NK-92 treated with Interleukin-12 subunit alpha and Interleukin-12 subunit beta, amount 100 ng/mL, for 24 hours (cell line): ENCODE measurements around the gene TMC1.
A peak's percentile ranks its signal among the peaks of the same experiment; 100 is the strongest.

Experiments used
- DNase-seq: peaks from one replicate; lab custom pipeline; 2025; lab: John Stamatoyannopoulos, UW

Gene TMC1

DNA sequence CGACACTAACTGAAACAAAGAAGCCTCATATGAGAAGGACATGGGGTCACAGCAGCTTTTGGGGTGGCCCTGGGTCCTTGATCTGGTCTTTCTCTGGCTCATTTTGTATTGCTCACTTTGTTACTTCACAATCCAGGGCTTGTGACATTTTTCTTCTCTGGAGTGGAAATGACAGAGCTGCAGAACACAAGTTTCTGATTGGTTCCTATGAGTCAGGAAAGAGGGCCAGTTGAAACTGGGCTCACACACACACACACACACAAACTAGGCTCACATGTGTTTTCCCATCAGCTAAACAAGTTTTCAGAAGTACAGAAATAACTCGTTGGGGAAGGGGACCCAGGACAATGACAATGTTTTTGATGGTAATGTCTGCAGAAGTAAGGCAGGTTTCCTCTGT is 54.3 kb downstream of the TMC1 start:
- DNase-seq = no peak

DNA sequence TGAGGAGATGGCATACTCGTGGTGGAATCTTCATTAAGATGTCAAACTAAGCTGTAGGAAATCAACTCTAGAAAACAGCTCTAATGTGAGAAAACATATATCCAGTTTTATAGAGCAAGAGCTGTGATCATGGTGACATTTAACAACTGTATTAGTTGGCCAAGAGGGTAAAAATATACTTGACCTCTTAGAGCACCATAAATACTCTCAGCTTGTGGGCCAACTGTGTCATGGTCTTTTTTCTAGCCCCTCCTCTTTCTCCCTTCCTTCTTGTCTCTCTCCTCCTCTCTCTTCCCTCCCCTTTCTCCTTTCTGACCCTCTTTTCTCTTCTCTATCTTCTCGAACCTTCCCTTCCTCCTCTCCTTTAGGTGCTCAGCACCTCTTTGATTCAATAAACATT is 54.7 kb downstream of the TMC1 start:
- DNase-seq = no peak

DNA sequence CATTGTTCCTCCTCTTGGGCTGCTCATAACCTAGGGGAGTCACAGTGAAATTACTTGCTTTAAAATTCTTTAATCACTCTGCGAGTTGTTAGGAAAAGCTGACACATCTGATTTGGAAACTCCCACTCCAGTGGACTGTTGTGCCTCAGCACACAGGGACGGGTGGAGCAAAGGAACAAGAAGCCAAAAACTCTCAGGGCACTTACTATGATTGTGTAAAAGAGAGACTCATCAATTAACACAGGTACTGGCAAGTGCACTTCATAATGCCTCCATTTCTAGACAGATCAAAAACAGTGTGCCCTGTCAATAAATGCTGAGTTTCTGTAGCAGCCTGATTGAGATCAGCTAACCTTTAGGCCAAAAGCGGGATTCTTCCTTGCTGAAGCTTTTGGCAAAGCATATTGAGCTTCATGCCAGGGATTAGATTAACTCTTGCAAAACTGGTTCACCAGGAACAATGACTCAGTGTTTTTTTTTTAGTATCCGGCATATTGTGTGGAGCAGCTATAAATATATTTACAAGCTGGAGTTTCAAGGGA is 55.9 kb downstream of the TMC1 start:
- DNase-seq = no peak

DNA sequence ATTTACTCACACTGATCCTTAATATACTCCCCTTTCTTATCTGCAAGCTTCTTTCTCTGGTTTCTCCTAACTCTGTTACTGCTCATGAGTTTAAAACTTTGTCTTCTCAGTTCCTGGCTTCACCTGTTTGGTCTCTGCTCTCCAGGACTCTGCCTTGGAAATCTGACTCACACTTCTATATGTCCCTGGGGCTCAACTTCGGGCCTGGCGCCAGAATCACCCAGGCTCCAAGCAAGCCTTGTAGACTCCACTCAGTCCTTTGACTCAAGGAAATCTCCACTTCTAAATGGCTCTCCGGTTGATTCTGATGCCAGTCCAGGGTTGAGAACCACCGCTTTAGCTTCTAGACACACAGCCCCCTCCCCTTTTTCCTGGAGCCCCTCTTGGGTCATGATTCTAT is 57.8 kb downstream of the TMC1 start:
- DNase-seq = no peak

DNA sequence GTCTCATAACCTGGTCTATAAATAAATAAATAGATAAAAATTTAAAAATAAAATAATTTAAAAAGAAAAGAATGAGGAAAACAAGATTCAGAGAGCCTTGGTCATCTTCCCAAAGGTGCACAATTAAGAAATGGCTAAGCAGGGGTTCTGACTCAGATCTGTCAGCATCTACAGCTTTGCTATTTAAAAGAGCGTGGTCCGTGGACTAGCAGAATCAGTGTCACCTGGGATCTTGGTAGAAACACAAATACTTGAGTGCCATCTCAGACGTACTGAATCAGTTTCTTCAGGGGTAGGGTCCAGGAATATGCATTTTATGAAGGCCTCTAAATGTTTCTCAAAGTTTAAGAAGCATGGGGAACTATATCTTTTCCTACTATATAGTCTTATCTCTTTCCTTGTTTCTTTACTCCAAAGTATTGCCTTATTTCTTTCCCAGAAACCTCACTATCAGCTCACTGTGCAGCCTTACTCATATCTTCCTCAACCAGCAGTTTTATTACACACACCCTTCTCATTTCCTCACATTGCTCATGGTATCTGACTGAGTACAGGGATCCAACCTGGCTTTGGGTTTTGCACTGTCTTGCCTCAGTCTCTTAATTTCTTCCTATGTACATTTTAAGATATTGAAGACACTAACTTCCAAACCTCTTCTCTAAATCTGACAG is 58.6 kb downstream of the TMC1 start:
- DNase-seq = no peak

DNA sequence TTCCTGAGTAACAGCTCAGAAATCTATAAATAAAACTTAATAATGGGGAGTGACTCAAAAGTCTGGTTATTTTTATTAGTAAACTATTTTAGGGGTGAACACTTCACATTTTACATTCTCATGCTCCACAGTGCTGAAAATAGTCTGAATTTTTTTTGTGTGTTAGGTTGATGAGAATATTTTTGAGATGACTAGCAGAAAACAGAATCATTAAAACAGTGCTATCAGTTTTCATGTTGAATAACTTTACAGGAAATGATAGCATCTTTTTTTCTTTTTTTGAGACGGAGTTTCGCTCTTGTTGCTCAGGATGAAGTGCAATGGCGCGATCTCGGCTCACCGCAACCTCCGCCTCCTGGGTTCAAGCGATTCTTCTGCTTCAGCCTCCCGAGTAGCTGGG is 60.3 kb downstream of the TMC1 start:
- no peak for DNase-seq

DNA sequence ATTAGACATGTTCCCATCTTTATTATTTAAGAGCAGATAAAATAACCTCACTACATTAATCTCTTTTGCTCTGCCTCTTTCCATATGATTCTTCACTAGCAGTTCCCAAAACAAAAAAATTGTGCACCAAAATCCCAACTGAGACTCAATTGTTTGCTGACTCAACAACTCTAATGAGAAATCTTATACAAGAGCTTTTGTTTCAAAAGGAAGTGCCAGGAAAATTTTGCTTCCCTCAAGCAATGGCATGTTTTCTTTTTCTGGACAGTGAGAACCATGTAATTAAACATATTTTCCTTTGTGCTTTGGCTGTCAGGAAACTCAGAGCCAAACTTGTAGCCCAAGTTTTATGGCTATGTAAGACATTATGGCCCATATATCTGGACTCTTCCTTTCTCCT is 62.0 kb downstream of the TMC1 start:
- DNase-seq = no peak

DNA sequence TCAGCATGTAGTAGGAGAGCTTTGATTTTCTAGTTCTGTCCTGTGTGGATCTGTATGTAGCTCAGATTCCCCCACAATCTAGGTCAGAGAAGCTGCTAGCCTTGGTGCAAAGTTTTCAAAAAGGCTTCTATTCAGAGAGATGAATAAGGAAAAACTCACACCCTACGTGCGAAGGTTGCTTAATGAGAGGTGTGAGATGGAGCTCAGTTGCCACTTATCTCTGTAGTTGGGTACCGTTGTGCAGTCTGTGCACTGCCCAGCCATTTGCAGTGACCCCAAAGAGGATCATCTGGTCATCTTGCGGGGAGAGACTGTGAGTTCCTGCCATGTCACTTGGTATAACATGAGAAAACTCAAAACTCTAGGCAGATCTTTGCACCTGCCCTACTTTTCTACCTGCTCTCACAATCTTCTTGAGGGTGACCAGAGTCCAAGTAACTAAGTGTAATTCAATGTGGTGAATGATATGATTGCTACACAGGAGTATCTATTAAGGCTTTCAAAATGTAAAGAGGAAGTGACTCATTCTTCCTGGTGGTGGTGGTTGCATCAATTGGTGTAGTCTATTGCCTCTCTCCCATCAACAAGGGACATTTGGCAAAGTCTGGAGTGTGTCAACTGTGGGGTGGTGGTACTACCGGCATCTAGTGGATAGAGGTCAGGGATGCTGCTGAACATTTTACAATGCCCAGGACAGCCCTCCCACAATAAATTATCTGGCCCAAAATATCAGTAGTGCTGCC is 65.2 kb downstream of the TMC1 start:
- DNase-seq = peak; percentile 40

DNA sequence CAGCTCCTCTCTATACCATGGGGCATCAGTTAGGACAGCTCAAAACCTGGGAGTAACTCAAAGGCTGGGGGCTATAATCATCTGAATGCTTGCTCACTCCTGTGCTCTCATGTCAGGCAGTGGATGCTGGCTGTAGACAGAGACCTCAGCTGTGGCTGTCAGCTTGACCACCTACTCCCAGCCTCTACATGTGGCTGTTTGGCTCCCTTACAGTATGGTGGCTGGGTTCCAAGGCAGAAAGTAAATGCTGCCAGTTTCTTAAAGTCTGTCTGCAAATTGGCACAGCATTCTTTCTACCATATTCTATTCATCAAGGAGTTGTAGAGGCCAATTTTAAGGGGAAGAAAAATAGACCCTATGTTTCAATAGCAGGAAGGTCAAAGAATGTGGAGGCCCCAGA is 66.9 kb downstream of the TMC1 start:
- DNase-seq = no peak

DNA sequence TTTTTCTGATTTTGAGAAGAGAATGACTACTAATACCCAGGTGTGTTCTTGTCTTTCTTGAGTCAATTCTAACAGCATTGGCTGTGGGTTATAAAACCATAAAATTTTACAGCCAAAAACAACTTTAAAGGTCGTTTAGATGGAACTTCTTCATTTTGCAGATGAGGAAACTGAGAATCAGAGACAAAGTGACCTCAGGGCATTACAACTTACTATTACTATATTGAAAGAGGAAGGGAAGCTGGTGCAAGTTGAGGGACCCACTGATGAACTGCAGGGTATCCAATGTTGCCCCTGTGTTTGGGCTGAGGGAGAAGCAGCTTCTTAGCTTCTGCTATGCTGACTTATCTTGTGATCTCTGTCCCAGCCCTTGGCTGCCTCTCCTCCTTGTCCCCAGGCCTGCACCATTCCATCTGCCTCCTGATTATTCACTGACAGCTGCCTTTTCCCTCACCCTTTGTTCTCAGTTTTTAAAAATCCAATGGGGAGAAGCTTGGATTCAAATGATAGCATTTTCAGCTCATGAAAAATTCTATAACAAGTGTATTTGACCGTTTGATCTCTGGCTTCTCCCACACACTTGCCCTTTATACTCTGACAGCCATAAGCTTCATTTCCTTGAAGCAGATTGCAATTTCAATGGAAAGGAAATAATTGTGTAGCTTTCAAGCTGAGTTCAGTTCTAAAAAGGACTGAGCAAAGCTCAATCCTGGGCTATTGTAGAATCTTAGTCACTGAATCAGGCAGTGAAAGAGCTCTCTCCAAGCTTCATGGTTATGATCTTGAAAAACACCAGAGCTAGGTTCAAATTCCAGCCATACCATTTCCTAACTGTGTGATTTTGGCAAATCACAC is 68.5 kb downstream of the TMC1 start:
- DNase-seq = no peak

DNA sequence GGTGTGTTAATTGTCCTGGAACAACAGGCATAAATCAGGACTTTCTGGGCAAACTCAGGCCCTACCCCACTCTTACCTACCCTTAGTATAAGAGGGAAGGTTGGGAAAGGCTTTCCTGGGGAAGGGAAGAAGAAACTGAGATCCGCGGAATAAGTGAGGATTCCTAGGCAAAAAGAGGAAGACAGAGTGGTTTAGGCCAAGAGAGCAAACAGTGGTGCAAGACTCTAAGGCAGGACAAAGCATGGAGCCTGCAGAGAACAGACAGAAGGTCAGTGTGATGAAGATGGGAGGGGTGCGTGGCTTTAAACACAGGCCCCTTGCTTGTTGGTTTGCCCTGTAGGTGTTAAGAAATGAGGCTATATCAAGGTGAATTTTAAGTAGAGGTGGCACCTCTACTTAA is 69.4 kb downstream of the TMC1 start:
- no peak for DNase-seq

DNA sequence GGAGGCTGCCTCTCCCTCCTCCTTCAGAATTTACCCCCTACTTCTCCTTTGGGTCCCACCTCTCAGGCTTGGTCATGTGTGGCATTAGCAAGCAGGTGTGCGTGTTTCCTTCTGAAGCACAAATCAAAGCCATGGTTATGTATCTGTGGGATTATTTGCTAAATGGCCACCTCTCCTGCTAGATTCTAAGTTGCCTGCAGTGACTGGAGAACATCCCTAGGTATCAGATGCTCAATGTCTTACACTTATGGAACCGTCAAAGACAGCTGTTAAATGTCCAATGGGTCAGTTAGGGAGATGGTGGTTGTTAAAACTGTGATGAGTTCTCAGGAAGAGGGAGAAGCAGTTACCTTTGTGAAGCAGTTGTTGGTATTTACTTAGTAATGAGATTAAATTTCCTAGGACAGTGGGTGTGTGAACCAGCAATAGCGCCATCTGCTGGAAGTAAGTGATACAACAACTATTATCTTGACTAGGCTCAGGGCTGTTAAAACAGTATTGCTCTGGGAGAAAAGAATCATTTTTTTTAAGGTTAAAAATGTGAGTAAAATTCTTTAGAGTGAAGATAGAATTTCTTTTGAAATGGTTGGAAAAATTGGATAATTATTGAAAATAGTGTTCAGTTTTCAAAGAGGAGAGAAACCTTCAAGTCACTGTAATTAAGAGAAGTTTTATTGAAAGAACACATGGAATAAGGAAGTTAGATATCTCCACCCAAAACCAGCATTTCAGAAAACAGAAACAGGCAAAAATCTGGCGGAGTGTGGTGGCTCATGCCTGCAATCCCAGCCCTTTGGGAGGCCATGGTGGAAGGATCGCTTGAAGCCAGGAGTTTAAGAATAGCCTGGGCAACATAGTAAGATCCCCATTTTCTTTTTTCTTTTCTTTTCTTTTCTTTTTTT is 71.3 kb downstream of the TMC1 start:
- no peak for DNase-seq

DNA sequence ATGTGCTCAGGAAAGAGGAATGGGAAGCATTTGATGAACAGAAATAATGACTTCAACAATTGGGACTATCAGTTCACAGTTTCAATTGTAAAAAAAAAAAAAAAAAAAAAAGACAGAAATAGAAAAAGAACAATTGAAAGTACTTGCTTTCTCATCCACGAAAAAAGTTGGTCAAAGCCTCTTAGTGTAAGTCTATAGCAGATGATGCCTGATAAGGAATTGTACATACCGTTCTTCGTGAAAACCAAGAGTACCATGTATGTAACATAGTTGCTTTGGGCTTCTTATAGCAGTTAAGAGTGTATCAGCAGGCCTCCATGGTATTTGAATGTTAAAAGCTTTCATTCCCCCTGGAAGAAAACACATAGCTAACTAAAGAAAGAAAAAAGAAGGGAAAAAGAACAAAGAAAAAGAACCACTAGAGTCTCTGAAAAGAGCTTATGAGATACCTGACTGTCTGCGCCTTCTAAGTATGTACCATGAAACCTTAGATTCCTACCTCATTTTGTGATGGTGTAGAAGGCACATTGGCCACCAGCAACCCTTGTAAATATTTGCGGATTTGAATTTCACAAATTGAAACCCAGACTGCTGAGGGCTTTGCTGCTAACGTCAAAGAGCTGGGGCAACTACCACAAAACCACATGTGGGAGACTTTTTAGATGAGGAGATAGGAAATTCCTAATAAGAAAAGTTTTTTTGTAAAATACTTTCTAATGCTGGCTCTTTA is 75.2 kb downstream of the TMC1 start:
- DNase-seq = no peak

DNA sequence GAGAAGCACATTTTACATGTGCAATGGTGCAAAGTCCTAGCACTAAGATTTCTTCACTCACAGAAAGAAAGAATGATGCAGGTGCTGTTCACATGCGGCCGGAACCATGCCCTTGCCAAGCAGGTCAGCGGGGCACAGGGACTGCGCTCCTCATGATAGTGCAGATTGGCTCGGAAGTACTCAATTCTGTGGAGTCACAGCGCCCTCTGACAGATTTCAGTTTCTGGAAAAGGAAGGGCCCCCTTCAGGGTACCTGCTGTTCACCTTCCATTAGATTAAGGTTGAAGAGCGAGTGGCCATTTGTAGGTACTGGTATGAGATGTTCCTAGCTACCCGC is 75.7 kb downstream of the TMC1 start:
- DNase-seq = no peak

DNA sequence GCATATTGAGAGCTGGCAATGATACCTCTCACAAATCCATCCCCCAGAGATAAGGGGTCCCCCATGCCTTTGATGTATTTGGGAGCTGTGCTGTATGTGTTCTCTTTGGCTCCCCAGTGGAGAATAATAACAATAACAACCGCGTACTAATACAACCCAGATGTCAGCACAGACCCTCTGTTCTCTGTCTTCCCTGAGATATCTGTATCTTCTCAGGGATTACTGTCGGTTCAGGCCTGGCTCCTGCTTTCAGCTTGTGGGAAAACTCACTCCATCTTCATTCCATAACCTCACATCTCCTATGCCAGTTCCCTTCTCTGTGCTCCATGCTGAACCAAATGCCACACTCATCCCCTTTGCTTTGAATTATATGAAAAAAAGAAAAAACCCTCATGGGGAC is 76.2 kb downstream of the TMC1 start:
- DNase-seq = no peak

DNA sequence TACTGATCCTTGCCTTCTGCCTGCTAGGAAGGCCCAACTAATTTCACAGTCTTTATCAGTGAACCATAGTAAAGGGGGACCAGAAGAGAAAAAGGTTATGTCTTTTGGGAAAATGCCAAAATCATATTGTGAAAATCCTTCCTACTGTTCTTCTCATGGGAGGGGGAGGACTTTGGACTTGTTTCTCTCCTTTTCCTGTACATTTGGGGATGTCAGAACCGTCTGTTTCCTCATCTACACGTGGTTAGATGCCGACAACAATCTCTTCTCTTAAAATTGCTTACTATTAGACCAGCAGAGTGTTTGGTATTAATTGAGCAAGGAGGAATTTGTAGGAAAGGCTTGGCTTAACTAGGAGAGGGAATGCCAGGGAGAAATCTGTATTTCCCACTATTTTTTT is 77.2 kb downstream of the TMC1 start:
- DNase-seq = no peak

DNA sequence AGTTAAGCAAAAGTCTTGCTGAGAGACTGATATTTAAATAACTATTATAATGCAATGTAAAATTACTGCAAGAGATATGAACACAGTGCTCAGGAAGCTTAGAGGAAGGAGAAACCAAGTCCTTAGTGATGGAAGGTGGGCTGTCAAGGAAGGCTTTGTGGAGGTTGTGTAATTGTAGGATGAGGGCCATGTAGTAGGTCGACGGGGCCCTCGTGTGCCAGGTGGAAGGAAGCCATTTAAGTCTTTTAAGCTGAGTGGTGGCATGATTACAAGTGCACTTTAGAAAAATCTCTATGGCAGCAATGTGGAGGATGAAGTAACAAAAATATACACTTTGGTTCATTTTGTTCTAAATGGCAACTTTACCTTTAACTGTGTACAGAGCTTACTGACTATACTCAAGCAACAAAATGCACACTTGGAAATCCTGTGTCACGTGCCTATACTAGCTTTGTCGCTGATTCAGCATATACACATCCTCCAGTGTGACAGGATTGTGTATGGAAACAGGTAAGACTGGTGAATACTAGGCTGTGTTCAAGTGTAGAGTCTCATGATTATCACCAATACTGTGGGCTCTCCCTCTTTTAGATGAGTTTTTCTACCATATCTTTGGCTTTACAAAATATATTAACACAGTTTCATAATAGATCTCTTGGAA is 78.6 kb downstream of the TMC1 start:
- no peak for DNase-seq

DNA sequence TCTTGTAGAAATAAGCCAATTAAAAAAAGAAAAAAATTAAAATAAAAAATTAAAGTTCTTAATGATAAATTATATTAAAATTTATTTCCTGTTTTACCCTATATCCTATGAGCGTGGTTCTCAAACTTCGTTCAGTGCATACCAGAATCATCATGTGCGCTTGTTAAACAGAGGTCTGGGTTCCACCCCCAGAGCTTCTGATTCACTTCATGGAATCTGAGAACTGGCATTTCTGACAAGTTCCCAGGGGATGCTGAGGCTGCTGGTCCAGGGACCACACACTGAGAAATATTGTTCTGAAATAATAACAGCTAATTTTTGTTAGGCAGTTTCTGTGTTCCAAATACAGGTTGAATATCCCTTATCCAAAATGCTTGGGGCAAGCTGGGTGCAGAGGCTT is 79.3 kb downstream of the TMC1 start:
- DNase-seq = no peak

DNA sequence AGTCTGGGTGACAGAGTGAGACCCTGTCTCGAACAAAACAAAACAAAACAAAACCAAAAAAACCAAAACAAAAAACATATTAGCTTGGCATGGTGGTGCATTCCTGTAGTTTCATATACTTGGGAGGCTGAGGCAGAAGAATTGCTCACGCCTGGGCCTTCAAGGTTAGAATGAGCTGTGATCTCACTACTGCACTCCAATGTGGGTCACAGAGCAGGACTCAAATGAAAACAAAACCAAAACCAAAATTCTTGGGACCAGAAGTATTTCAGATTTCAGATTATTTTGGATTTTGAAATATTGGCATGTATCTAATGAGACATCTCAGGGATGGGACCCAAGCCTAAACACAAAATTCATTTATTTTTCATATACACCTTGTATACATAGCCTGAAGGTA is 80.2 kb downstream of the TMC1 start:
- no peak for DNase-seq

DNA sequence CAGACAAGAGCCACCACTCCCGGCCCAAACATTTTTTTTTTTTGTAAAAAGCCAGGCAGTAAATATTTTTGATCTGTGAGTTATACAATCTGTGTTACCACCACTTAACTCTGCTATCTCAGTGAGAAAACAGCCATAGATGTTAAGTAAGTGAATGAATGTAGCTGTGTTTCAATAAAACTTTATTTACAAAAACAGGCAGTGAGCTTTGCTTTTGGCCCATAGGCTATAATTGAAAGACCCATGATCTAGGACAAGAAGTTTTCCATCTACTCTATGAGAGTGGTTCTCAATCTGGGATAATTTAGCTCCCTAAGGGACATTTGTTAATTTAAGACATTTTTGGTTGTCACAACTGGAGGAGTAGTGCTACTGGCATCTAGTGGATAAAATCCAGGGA is 91.0 kb downstream of the TMC1 start:
- DNase-seq = no peak

DNA sequence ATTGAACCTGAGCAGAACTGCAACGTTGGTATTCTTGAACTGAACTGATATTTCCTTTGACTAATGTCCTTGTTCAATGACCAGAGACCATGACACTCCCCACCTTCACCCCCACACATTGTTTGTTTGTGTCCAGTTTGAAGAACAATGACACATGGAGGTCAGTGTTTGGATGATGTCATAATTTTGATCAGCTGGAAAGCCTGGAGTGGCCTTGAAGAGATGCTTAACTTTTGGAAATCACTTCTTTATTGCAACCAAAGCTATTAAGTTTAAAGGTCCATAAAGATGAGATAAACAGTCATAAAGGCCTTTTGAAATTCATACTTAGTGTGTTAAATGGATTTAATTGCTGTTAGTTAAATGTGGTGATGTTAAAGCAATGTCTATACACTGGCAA is 92.7 kb downstream of the TMC1 start:
- no peak for DNase-seq
